GM23338 (cell line): ENCODE data around the gene OGG1. TPM values are rescaled to one million over a fixed set of nuclear protein-coding genes. Genes with fewer than 3 reads are reported as not detected.

Experiments used
- ATAC-seq: fragments of 200-7000 bp; cut with Tn5 transposase; 3 replicates; pipeline ENCODE4 v1.9.1; 2020
- DNase-seq: peaks from one replicate; pipeline ENCODE4 v3.0.0-alpha.2; 2015; ENCODE audit warnings: low spot score
- H2AFZ ChIP-seq: fragments of 200-600 bp; sonication (generic); 2 replicates; pipeline ENCODE4 v1.8.0; 2016; ENCODE audit warnings: antibody characterized with exemption, mild to moderate bottlenecking, moderate library complexity
- H3F3A ChIP-seq: fragments of 200-600 bp; sonication (generic); replicated peaks from 2 replicates; pipeline ENCODE4 v1.8.0; 2017; ENCODE audit warnings: antibody characterized with exemption, mixed run types, low read depth
- H3K27ac ChIP-seq: fragments of 200-600 bp; sonication (generic); 2 replicates; pipeline ENCODE4 v1.6.1; 2016; ENCODE audit warnings: low read depth
- H3K27me3 ChIP-seq: fragments of 200-600 bp; sonication (generic); 2 replicates; pipeline ENCODE4 v1.8.0; 2016; ENCODE audit warnings: mild to moderate bottlenecking, mixed run types, moderate library complexity; ENCODE audit not compliant: insufficient read depth
- H3K36me3 ChIP-seq: fragments of 200-600 bp; sonication (generic); 2 replicates; pipeline ENCODE4 v1.8.0; 2016; ENCODE audit warnings: mild to moderate bottlenecking; ENCODE audit not compliant: insufficient read depth
- H3K4me1 ChIP-seq: fragments of 200-600 bp; sonication (generic); 2 replicates; pipeline ENCODE4 v1.8.0; 2016; ENCODE audit warnings: mild to moderate bottlenecking, moderate library complexity; ENCODE audit not compliant: insufficient read depth
- H3K4me2 ChIP-seq: fragments of 200-600 bp; sonication (generic); 2 replicates; pipeline ENCODE4 v1.7.1; 2017; ENCODE audit warnings: mixed run types
- H3K4me3 ChIP-seq: fragments of 200-600 bp; sonication (generic); 2 replicates; pipeline ENCODE4 v1.6.1; 2016; ENCODE audit warnings: mixed run types
- H3K79me2 ChIP-seq: fragments of 200-600 bp; sonication (generic); replicated peaks from 2 replicates; pipeline ENCODE4 v1.8.0; 2017; ENCODE audit warnings: mild to moderate bottlenecking; ENCODE audit not compliant: insufficient read depth
- H3K9me2 ChIP-seq: fragments of 200-600 bp; sonication (generic); 2 replicates; pipeline ENCODE4 v1.8.0; 2017; ENCODE audit not compliant: insufficient read depth
- H4K20me1 ChIP-seq: fragments of 200-600 bp; sonication (generic); replicated peaks from 2 replicates; pipeline ENCODE4 v1.8.0; 2017; ENCODE audit warnings: mild to moderate bottlenecking; ENCODE audit not compliant: insufficient read depth
- H3K27ac Mint-ChIP-seq: 2 replicates; pipeline ENCODE4 v1.8.0; 2020; ENCODE audit warnings: inconsistent platforms, mild to moderate bottlenecking, moderate library complexity, mixed read lengths
- H3K27me3 Mint-ChIP-seq: 3 replicates; pipeline ENCODE4 v1.8.0; 2022; ENCODE audit warnings: low read depth, mild to moderate bottlenecking, moderate library complexity, mixed read lengths, inconsistent platforms; ENCODE audit not compliant: insufficient read depth, poor library complexity
- H3K36me3 Mint-ChIP-seq: 3 replicates; pipeline ENCODE4 v1.8.0; 2021; ENCODE audit warnings: low read depth, mild to moderate bottlenecking, inconsistent platforms, moderate library complexity, mixed read lengths
- H3K4me1 Mint-ChIP-seq: 3 replicates; pipeline ENCODE4 v1.8.0; 2020; ENCODE audit warnings: mild to moderate bottlenecking, inconsistent platforms, mixed read lengths
- H3K4me3 Mint-ChIP-seq: 3 replicates; pipeline ENCODE4 v1.8.0; 2021; ENCODE audit warnings: moderate library complexity, mild to moderate bottlenecking, inconsistent platforms, mixed read lengths
- H3K9me3 Mint-ChIP-seq: 3 replicates; pipeline ENCODE4 v1.8.0; 2020; ENCODE audit warnings: moderate library complexity, mild to moderate bottlenecking, inconsistent platforms, mixed read lengths
- CREB1 ChIP-seq: fragments of 250-450 bp; sonication (Bioruptor Pico); IDR thresholded peaks from 2 replicates; pipeline ENCODE4 v1.5.0; 2020; ENCODE audit warnings: low read depth, mild to moderate bottlenecking, moderate library complexity
- EZH2 ChIP-seq: fragments of 200-600 bp; sonication (generic); IDR thresholded peaks from one replicate; pipeline ENCODE4 v1.8.0; 2017; ENCODE audit warnings: antibody characterized with exemption, mild to moderate bottlenecking, low read depth; ENCODE audit not compliant: unreplicated experiment
- EZH2phosphoT487 ChIP-seq: fragments of 200-600 bp; sonication (generic); IDR thresholded peaks from one replicate; pipeline ENCODE4 v1.8.1; 2018; ENCODE audit warnings: antibody characterized with exemption; ENCODE audit not compliant: unreplicated experiment
- JUNB ChIP-seq: IDR thresholded peaks from one replicate; pipeline ENCODE4 v1.6.1; 2016; ENCODE audit warnings: antibody characterized with exemption; ENCODE audit not compliant: unreplicated experiment
- NANOG ChIP-seq: IDR thresholded peaks from 2 replicates; pipeline ENCODE4 v1.6.1; 2016; ENCODE audit warnings: antibody characterized with exemption, borderline replicate concordance
- POLR2AphosphoS5 ChIP-seq: IDR thresholded peaks from 2 replicates; pipeline ENCODE4 v1.6.1; 2016; ENCODE audit warnings: antibody characterized with exemption, low read depth
- STAT1 ChIP-seq: IDR thresholded peaks from one replicate; pipeline ENCODE4 v1.6.1; 2016; ENCODE audit warnings: antibody characterized with exemption; ENCODE audit not compliant: unreplicated experiment
- ZNF114 ChIP-seq: fragments of 250-450 bp; sonication (Bioruptor Pico); IDR thresholded peaks from 2 replicates; pipeline ENCODE4 v1.5.0; 2020; ENCODE audit warnings: mild to moderate bottlenecking, moderate library complexity
- ZNF331 ChIP-seq: fragments of 250-450 bp; sonication (Bioruptor Pico); IDR thresholded peaks from 2 replicates; pipeline ENCODE4 v1.5.0; 2020; ENCODE audit warnings: low read depth, mild to moderate bottlenecking, moderate library complexity
- polyA plus RNA-seq: library from polyadenylated mRNA; unstranded; fragments of >200 nt; fragmentation: Nextera tagmentation; extraction: Ambion mirVana; gene quantifications from 2 replicates; pipeline ENCODE4 v1.2.1, GENCODE V29; 2016
- total RNA-seq: library from RNA; depleted of rRNA; stranded (reverse); fragments of >200 nt; shearing (Covaris generic); gene quantifications from 2 replicates; pipeline ENCODE4 v1.2.3, GENCODE V29; 2014
- TF ChIP-seq, protein P1 (sequence below): fragments of 250-450 bp; sonication (Bioruptor Pico); IDR thresholded peaks from 2 replicates; pipeline ENCODE4 v1.5.0; 2020; ENCODE audit warnings: mild to moderate bottlenecking, moderate library complexity
- TF ChIP-seq, protein P2 (sequence below): IDR thresholded peaks from 2 replicates; pipeline ENCODE4 v1.6.1; 2016; ENCODE audit warnings: antibody characterized with exemption
- TF ChIP-seq, protein P3 (sequence below), 2 experiments: fragments of 200-600 bp in 1 of 2; sonication (generic) in 1 of 2; conservative IDR thresholded peaks; 2 replicates each; pipeline versions ENCODE4 v1.5.1 to v1.6.1; 2016 to 2017; ENCODE audit warnings: antibody characterized with exemption in 2 of 2, low read depth in 2 of 2, mild to moderate bottlenecking in 2 of 2, moderate library complexity in 1 of 2
- TF ChIP-seq, protein P4 (sequence below): IDR thresholded peaks from one replicate; pipeline ENCODE4 v1.6.1; 2018; ENCODE audit warnings: antibody characterized with exemption; ENCODE audit not compliant: unreplicated experiment

OGG1 gene
- total and polyA plus RNA-seq, 2 experiments from 2014 or later = 20.6 to 27.6 TPM

DNA sequence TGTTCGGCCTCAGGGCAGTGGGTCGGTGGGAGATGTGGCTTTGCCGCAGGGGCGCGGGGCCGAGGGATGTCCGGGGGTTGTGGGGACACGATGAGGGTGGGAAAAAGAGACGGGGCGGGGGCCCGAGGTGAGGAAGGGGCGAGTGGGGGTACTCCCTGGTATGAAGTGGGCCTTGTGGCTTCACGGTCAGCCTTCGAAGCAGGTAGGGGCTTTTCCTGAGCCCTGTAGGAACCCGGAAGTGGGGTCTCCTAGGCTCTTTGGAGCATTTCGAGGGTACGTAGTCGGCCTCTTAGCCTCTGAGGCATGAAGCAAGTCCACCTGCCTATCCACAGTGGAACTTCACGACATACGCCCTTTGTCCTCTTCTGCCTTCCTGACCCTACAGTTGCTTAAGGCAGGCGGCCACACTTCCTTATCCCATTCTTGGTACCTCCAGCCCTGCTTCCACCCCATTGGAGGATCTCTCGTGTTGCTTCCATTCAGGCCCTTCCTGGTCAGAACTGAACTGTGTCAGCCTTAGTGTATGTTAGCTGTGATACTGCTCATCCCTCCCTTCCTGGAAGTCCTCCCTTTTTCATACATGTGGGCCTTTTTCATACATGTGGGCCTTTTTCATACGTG lies 43.5 kb downstream of the OGG1 start:
- Histone ChIP-seq H3K36me3 (peaks cover 14% of the 10 kb centered on the region), H3K27me3 (no peaks in the 10 kb centered on the region), H3F3A (peaks cover 15% of the 10 kb centered on the region; the same call in 1 of the 2 replicates), H3K79me2 (peaks cover 40% of the 10 kb centered on the region), H2AFZ (no peak overlapping the region), H3K4me3 (peak overlapping the region; percentile 92), H3K9me2 (0 out of 2 replicates have a peak, but pooled peaks cover 3% of the 10 kb centered on the region), H3K4me2 (peak overlapping the region; percentile 99), H3K4me1 (peaks cover 6% of the 10 kb centered on the region), H4K20me1 (no peaks in the 10 kb centered on the region; the same call in 1 of the 2 replicates), H3K27ac (peak overlapping the region; percentile 99)
- Mint-ChIP-seq H3K27me3 (peaks cover 12% of the 10 kb centered on the region), H3K4me3 (peak overlapping the region; percentile 97), H3K9me3 (no peaks in the 10 kb centered on the region), H3K36me3 (peaks cover 57% of the 10 kb centered on the region), H3K4me1 (peaks cover 14% of the 10 kb centered on the region), H3K27ac (peak overlapping the region; percentile 100)
- peak; percentile 40 for ATAC-seq
- peak; percentile 62 for DNase-seq
- TF ChIP-seq JUNB (no peak), STAT1 (no peak), NANOG (no peak), POLR2AphosphoS5 (no peak), CREB1 (CRISPR knock-in tag) (no peak), ZNF114 (CRISPR knock-in tag) (no peak), EZH2phosphoT487 (no peak), ZNF331 (CRISPR knock-in tag) (no peak), EZH2 (no peak)
- TF ChIP-seq, protein P1, sequence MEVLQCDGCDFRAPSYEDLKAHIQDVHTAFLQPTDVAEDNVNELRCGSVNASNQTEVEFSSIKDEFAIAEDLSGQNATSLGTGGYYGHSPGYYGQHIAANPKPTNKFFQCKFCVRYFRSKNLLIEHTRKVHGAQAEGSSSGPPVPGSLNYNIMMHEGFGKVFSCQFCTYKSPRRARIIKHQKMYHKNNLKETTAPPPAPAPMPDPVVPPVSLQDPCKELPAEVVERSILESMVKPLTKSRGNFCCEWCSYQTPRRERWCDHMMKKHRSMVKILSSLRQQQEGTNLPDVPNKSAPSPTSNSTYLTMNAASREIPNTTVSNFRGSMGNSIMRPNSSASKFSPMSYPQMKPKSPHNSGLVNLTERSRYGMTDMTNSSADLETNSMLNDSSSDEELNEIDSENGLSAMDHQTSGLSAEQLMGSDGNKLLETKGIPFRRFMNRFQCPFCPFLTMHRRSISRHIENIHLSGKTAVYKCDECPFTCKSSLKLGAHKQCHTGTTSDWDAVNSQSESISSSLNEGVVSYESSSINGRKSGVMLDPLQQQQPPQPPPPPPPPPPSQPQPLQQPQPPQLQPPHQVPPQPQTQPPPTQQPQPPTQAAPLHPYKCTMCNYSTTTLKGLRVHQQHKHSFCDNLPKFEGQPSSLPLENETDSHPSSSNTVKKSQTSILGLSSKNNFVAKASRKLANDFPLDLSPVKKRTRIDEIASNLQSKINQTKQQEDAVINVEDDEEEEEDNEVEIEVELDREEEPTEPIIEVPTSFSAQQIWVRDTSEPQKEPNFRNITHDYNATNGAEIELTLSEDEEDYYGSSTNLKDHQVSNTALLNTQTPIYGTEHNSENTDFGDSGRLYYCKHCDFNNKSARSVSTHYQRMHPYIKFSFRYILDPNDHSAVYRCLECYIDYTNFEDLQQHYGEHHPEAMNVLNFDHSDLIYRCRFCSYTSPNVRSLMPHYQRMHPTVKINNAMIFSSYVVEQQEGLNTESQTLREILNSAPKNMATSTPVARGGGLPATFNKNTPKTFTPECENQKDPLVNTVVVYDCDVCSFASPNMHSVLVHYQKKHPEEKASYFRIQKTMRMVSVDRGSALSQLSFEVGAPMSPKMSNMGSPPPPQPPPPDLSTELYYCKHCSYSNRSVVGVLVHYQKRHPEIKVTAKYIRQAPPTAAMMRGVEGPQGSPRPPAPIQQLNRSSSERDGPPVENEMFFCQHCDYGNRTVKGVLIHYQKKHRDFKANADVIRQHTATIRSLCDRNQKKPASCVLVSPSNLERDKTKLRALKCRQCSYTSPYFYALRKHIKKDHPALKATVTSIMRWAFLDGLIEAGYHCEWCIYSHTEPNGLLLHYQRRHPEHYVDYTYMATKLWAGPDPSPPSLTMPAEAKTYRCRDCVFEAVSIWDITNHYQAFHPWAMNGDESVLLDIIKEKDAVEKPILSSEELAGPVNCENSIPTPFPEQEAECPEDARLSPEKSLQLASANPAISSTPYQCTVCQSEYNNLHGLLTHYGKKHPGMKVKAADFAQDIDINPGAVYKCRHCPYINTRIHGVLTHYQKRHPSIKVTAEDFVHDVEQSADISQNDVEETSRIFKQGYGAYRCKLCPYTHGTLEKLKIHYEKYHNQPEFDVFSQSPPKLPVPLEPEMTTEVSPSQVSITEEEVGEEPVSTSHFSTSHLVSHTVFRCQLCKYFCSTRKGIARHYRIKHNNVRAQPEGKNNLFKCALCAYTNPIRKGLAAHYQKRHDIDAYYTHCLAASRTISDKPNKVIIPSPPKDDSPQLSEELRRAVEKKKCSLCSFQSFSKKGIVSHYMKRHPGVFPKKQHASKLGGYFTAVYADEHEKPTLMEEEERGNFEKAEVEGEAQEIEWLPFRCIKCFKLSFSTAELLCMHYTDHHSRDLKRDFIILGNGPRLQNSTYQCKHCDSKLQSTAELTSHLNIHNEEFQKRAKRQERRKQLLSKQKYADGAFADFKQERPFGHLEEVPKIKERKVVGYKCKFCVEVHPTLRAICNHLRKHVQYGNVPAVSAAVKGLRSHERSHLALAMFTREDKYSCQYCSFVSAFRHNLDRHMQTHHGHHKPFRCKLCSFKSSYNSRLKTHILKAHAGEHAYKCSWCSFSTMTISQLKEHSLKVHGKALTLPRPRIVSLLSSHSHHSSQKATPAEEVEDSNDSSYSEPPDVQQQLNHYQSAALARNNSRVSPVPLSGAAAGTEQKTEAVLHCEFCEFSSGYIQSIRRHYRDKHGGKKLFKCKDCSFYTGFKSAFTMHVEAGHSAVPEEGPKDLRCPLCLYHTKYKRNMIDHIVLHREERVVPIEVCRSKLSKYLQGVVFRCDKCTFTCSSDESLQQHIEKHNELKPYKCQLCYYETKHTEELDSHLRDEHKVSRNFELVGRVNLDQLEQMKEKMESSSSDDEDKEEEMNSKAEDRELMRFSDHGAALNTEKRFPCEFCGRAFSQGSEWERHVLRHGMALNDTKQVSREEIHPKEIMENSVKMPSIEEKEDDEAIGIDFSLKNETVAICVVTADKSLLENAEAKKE (CRISPR knock-in tag) = no peak
- TF ChIP-seq, protein P2, sequence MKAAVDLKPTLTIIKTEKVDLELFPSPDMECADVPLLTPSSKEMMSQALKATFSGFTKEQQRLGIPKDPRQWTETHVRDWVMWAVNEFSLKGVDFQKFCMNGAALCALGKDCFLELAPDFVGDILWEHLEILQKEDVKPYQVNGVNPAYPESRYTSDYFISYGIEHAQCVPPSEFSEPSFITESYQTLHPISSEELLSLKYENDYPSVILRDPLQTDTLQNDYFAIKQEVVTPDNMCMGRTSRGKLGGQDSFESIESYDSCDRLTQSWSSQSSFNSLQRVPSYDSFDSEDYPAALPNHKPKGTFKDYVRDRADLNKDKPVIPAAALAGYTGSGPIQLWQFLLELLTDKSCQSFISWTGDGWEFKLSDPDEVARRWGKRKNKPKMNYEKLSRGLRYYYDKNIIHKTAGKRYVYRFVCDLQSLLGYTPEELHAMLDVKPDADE = no peak
- TF ChIP-seq, protein P3, sequence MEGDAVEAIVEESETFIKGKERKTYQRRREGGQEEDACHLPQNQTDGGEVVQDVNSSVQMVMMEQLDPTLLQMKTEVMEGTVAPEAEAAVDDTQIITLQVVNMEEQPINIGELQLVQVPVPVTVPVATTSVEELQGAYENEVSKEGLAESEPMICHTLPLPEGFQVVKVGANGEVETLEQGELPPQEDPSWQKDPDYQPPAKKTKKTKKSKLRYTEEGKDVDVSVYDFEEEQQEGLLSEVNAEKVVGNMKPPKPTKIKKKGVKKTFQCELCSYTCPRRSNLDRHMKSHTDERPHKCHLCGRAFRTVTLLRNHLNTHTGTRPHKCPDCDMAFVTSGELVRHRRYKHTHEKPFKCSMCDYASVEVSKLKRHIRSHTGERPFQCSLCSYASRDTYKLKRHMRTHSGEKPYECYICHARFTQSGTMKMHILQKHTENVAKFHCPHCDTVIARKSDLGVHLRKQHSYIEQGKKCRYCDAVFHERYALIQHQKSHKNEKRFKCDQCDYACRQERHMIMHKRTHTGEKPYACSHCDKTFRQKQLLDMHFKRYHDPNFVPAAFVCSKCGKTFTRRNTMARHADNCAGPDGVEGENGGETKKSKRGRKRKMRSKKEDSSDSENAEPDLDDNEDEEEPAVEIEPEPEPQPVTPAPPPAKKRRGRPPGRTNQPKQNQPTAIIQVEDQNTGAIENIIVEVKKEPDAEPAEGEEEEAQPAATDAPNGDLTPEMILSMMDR (conservative IDR thresholded peaks at IDR 0.05; ENCODE audit: low read depth in 2 of 2) = no peak
- TF ChIP-seq, protein P4, sequence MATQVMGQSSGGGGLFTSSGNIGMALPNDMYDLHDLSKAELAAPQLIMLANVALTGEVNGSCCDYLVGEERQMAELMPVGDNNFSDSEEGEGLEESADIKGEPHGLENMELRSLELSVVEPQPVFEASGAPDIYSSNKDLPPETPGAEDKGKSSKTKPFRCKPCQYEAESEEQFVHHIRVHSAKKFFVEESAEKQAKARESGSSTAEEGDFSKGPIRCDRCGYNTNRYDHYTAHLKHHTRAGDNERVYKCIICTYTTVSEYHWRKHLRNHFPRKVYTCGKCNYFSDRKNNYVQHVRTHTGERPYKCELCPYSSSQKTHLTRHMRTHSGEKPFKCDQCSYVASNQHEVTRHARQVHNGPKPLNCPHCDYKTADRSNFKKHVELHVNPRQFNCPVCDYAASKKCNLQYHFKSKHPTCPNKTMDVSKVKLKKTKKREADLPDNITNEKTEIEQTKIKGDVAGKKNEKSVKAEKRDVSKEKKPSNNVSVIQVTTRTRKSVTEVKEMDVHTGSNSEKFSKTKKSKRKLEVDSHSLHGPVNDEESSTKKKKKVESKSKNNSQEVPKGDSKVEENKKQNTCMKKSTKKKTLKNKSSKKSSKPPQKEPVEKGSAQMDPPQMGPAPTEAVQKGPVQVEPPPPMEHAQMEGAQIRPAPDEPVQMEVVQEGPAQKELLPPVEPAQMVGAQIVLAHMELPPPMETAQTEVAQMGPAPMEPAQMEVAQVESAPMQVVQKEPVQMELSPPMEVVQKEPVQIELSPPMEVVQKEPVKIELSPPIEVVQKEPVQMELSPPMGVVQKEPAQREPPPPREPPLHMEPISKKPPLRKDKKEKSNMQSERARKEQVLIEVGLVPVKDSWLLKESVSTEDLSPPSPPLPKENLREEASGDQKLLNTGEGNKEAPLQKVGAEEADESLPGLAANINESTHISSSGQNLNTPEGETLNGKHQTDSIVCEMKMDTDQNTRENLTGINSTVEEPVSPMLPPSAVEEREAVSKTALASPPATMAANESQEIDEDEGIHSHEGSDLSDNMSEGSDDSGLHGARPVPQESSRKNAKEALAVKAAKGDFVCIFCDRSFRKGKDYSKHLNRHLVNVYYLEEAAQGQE = no peak
